PC-9 (cell line): Measurements from ENCODE around the gene NOS1AP. TPM values are rescaled to one million over a fixed set of nuclear protein-coding genes. Genes with fewer than 3 reads are reported as not detected.

ENCODE experiments used
- BruUV-seq: library from RNA; stranded (reverse); fragments of 400-500 nt; replicated peaks from 2 replicates; lab custom pipeline; 2021; lab: Mats Ljungman, UMichigan
- CTCF ChIA-PET: fragments of 300-600 bp; sonication (Branson Sonifier 250); formaldehyde crosslinking; loops from one replicate; lab custom pipeline; 2022; ENCODE audit warnings: antibody characterized with exemption; lab: Charles Lee
- POLR2A ChIA-PET: fragments of 300-600 bp; sonication (Branson Sonifier 250); formaldehyde crosslinking; loops from one replicate; lab custom pipeline; 2022; ENCODE audit warnings: antibody characterized with exemption; ENCODE audit not compliant: unreplicated experiment; lab: Charles Lee
- DNase-seq, 2 experiments: peaks; one replicate each; pipeline versions ENCODE4 v3.0.0 to v3.0.0-alpha.2; 2015 to 2022; ENCODE audit warnings: mixed read lengths in 1 of 2
- H2AFZ ChIP-seq: fragments of 200-600 bp; sonication (generic); 2 replicates; pipeline ENCODE4 v1.8.1; 2017; ENCODE audit warnings: antibody characterized with exemption
- H3F3A ChIP-seq: fragments of 200-600 bp; sonication (generic); 2 replicates; pipeline ENCODE4 v1.8.1; 2017; ENCODE audit warnings: antibody characterized with exemption, mild to moderate bottlenecking, low read depth; ENCODE audit not compliant: insufficient read depth
- H3K27ac ChIP-seq: fragments of 200-600 bp; sonication (generic); 2 replicates; pipeline ENCODE4 v1.6.1; 2016; ENCODE audit warnings: mixed run types
- H3K27me3 ChIP-seq: fragments of 200-600 bp; sonication (generic); 2 replicates; pipeline ENCODE4 v1.6.1; 2016; ENCODE audit warnings: low read depth, mixed run types; ENCODE audit not compliant: insufficient read depth
- H3K36me3 ChIP-seq: fragments of 200-600 bp; sonication (generic); 2 replicates; pipeline ENCODE4 v1.6.1; 2016; ENCODE audit warnings: low read depth, mixed run types
- H3K4me1 ChIP-seq: fragments of 200-600 bp; sonication (generic); replicated peaks from 2 replicates; pipeline ENCODE4 v1.6.1; 2016; ENCODE audit warnings: mixed run types; ENCODE audit not compliant: insufficient read depth
- H3K4me2 ChIP-seq: fragments of 200-600 bp; sonication (generic); 2 replicates; pipeline ENCODE4 v1.6.1; 2017; ENCODE audit warnings: mixed run types
- H3K4me3 ChIP-seq: fragments of 200-600 bp; sonication (generic); 2 replicates; pipeline ENCODE4 v1.6.1; 2016; ENCODE audit warnings: mixed run types
- H3K79me2 ChIP-seq: fragments of 200-600 bp; sonication (generic); 2 replicates; pipeline ENCODE4 v1.6.1; 2017; ENCODE audit warnings: low read depth, mixed run types
- H3K9me2 ChIP-seq: fragments of 200-600 bp; sonication (generic); 2 replicates; pipeline ENCODE4 v1.8.1; 2017; ENCODE audit warnings: mild to moderate bottlenecking; ENCODE audit not compliant: insufficient read depth
- H3K9me3 ChIP-seq: fragments of 200-600 bp; sonication (generic); 2 replicates; pipeline ENCODE4 v1.8.1; 2016; ENCODE audit warnings: low read depth; ENCODE audit not compliant: insufficient read depth
- H4K20me1 ChIP-seq: fragments of 200-600 bp; sonication (generic); 2 replicates; pipeline ENCODE4 v1.8.1; 2017; ENCODE audit not compliant: insufficient read depth
- EZH2 ChIP-seq: fragments of 200-600 bp; sonication (generic); IDR thresholded peaks from 2 replicates; pipeline ENCODE4 v1.8.0; 2017; ENCODE audit warnings: antibody characterized with exemption, low read depth
- intact Hi-C: fragments of 100-400 bp; cut with micrococcal nuclease; formaldehyde crosslinking; loops from one replicate; pipeline ENCODE4 v1.10.0; 2022; ENCODE audit not compliant: unreplicated experiment
- total RNA-seq: library from RNA; stranded (reverse); gene quantifications from 2 replicates; pipeline ENCODE4 v1.2.3, GENCODE V29; 2021
- TF ChIP-seq, protein P1 (sequence below): fragments of 200-600 bp; sonication (generic); conservative IDR thresholded peaks from 2 replicates; pipeline ENCODE4 v1.6.1; 2017; ENCODE audit warnings: mixed run types, antibody characterized with exemption, mild to moderate bottlenecking, moderate library complexity

The NOS1AP gene
- total RNA-seq, 1 experiment from 2014 or later: 9.9 TPM

GRCh38 chr1:162130308-162130707 lies 60.8 kb downstream of the NOS1AP start:
- TF ChIP-seq EZH2: no peak
- TF ChIP-seq, protein P1, sequence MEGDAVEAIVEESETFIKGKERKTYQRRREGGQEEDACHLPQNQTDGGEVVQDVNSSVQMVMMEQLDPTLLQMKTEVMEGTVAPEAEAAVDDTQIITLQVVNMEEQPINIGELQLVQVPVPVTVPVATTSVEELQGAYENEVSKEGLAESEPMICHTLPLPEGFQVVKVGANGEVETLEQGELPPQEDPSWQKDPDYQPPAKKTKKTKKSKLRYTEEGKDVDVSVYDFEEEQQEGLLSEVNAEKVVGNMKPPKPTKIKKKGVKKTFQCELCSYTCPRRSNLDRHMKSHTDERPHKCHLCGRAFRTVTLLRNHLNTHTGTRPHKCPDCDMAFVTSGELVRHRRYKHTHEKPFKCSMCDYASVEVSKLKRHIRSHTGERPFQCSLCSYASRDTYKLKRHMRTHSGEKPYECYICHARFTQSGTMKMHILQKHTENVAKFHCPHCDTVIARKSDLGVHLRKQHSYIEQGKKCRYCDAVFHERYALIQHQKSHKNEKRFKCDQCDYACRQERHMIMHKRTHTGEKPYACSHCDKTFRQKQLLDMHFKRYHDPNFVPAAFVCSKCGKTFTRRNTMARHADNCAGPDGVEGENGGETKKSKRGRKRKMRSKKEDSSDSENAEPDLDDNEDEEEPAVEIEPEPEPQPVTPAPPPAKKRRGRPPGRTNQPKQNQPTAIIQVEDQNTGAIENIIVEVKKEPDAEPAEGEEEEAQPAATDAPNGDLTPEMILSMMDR: no peak
- no peaks in the 10 kb centered on the region; the same call in 1 of the 2 replicates for H4K20me1 ChIP-seq
- DNase-seq: no peak
- peaks cover 19% of the 10 kb centered on the region for H3F3A ChIP-seq
- peaks cover 4% of the 10 kb centered on the region; the same call in 1 of the 2 replicates for H3K9me3 ChIP-seq
- ChIA-PET POLR2A (no interaction called here), CTCF (no interaction called here)
- H3K79me2 ChIP-seq: peaks cover 99% of the 10 kb centered on the region
- intact Hi-C loops: no loop called here
- peaks cover 3% of the 10 kb centered on the region; the same call in 1 of the 2 replicates for H3K9me2 ChIP-seq
- no peak overlapping the region for H3K27ac ChIP-seq
- no peak overlapping the region for H3K4me3 ChIP-seq
- peaks cover 34% of the 10 kb centered on the region for H3K4me1 ChIP-seq
- H3K27me3 ChIP-seq: no peaks in the 10 kb centered on the region
- H3K4me2 ChIP-seq: no peak overlapping the region
- H3K36me3 ChIP-seq: peaks cover 14% of the 10 kb centered on the region; the same call in 1 of the 2 replicates
- no TSS peak for BruUV-seq
- no peak overlapping the region for H2AFZ ChIP-seq

DNA sequence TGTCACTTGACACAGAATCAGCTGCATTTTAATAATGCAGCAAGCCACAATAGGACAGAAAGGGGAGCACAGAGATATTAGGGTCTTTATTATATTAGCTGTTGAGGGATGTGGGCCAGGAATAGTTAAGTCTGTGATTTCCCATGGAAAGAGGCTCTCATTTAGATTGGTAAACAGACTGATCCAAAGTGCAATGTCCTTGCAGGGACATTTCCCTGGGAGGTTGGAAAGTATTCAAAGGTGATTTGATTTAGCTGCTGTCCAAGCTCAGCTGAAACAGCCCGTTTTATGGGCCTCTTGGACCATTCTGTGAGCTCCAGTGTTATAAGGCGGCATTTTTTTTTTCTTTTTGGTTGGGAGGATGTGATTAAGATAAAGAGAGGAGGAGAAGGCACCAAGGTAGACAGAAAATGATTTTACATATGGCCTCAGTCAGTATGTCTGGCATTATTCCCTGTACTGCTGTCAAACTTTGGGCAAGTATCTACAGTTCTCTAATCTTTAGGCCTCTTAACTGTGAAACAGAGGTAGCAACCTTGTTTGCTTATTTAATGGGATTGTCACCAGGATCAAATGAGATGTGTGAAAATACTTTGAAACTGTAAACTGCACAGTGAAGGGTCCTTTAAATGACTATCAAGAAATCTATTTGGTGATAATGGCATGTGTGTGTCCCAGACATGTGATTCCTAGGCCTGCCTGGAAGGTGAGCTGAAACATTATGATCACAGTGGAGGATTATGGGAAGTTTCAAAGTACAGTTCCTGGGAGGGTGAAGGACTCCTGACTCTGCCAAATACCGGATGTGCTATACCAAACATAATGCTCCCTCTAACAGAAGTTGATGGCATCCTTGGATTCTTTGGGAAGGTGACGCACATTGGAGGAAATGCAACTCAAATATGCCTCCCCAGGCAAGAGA lies 62.2 kb downstream of the NOS1AP start:
- no peaks in the 10 kb centered on the region; the same call in 1 of the 2 replicates for H3K9me3 ChIP-seq
- no peaks in the 10 kb centered on the region; the same call in 1 of the 2 replicates for H4K20me1 ChIP-seq
- peaks cover 3% of the 10 kb centered on the region; the same call in 1 of the 2 replicates for H3K9me2 ChIP-seq
- H3K79me2 ChIP-seq: peaks cover 99% of the 10 kb centered on the region
- H3K36me3 ChIP-seq: peaks cover 14% of the 10 kb centered on the region; the same call in 1 of the 2 replicates
- ChIA-PET POLR2A (no interaction called here), CTCF (no interaction called here)
- peaks cover 22% of the 10 kb centered on the region for H3F3A ChIP-seq
- no peak overlapping the region for H3K4me2 ChIP-seq
- H3K27me3 ChIP-seq: no peaks in the 10 kb centered on the region
- no peak overlapping the region for H3K27ac ChIP-seq
- TF ChIP-seq EZH2: no peak
- TF ChIP-seq, protein P1: no peak
- H3K4me1 ChIP-seq: peaks cover 48% of the 10 kb centered on the region
- DNase-seq: no peak
- H2AFZ ChIP-seq: no peak overlapping the region
- no peak overlapping the region for H3K4me3 ChIP-seq
- intact Hi-C loops: no loop called here
- BruUV-seq: no TSS peak

- H3F3A ChIP-seq: peaks cover 26% of the 10 kb centered on the region
- H3K27ac ChIP-seq: 0 out of 2 replicates have a peak overlapping the region, but pooled peaks have one; percentile 7
- H4K20me1 ChIP-seq: no peaks in the 10 kb centered on the region
- H3K9me3 ChIP-seq: no peaks in the 10 kb centered on the region
- no TSS peak for BruUV-seq
- POLR2A ChIA-PET: interaction anchor here (0.6 kb wide), 1 partner anchor 791 kb away, joined by 9 read pairs; no protein-coding TSS in a partner anchor
- H3K4me2 ChIP-seq: no peak overlapping the region
- peaks cover 3% of the 10 kb centered on the region; the same call in 1 of the 2 replicates for H3K9me2 ChIP-seq
- no peaks in the 10 kb centered on the region for H3K27me3 ChIP-seq
- H3K79me2 ChIP-seq: peaks cover 98% of the 10 kb centered on the region
- H3K36me3 ChIP-seq: peaks cover 14% of the 10 kb centered on the region; the same call in 1 of the 2 replicates
- H3K4me3 ChIP-seq: no peak overlapping the region
- intact Hi-C loops: no loop called here
- CTCF ChIA-PET: no interaction called here
- TF ChIP-seq, protein P1: no peak
- TF ChIP-seq EZH2: no peak
- DNase-seq: no peak
- H2AFZ ChIP-seq: no peak overlapping the region
- H3K4me1 ChIP-seq: peaks cover 64% of the 10 kb centered on the region
These were observed 64.1 kb downstream of the NOS1AP start for GRCh38 chr1:162133566-162133965.
